ENCODE results near the gene PUS7. TPM values are rescaled to one million over a fixed set of nuclear protein-coding genes. Genes with fewer than 3 reads are reported as not detected.

PUS7 gene
- total RNA-seq, 1 experiment from 2014 or later: 39.0 TPM

GRCh38 chr7:105454921-105455320, 67.2 kb downstream of the PUS7 start:
- DNase-seq (ENCODE audit: low read depth, low spot score) (no peak), ATAC-seq (no peak)
- Histone ChIP-seq H2AFZ (ENCODE audit: low read depth, low read length, poor library complexity, severe bottlenecking) (no peak overlapping the region), H3K27me3 (ENCODE audit: insufficient read depth, low read length) (no peaks in the 10 kb centered on the region), H3K9me2 (ENCODE audit: insufficient read depth) (no peaks in the 10 kb centered on the region), H4K20me1 (ENCODE audit: insufficient read depth) (no peaks in the 10 kb centered on the region), H3K4me2 (ENCODE audit: low read length) (no peak overlapping the region), H3K4me3 (replicated peaks in 1 of 2; ENCODE audit: low read depth in 1 of 2, low read length in 2 of 2) (no peak overlapping the region), H3K9me3 (ENCODE audit: control insufficient read depth in 1 of 2, insufficient read depth in 1 of 2, low read depth in 1 of 2, low read length in 2 of 2) (no peaks in the 10 kb centered on the region), H3K36me3 (ENCODE audit: control insufficient read depth in 1 of 2, insufficient read depth in 2 of 2, low read length in 2 of 2) (peaks cover 12 to 15% of the 10 kb centered on the region in 2 experiments; a peak in 2 of 4 replicates), H3K27ac (ENCODE audit: low read depth, low read length) (no peak overlapping the region), H3K79me2 (ENCODE audit: insufficient read depth, low read length) (no peaks in the 10 kb centered on the region), H3K4me1 (ENCODE audit: control insufficient read depth in 1 of 2, insufficient read depth in 2 of 2, low read length in 2 of 2) (no peaks in the 10 kb centered on the region), H3K9ac (ENCODE audit: low read length) (no peak overlapping the region)
- POLR2A ChIA-PET: no interaction called here
- no peak for TF ChIP-seq POLR2A (IDR thresholded peaks at IDR 0.05; ENCODE audit: borderline replicate concordance, extremely low read depth, insufficient read depth, insufficient read length)
- TF ChIP-seq CBX3 (IDR thresholded peaks at IDR 0.05; ENCODE audit: low read depth): no peak
- no peak for TF ChIP-seq ZFX (IDR thresholded peaks at IDR 0.05)
- no peak for TF ChIP-seq MAX (IDR thresholded peaks at IDR 0.05)
- intact Hi-C loops (cut with micrococcal nuclease): no loop called here
- CTCF ChIA-PET: no interaction called here
- RAD21 ChIA-PET (ENCODE audit: low non-redundant PET in 1 of 2, low total read pairs in 2 of 2, uncharacterized antibody in 2 of 2, unreplicated experiment in 2 of 2): no interaction called here
- no TSS peak for BruUV-seq (replicated peaks)

GRCh38 chr7:105454095-105454747, 67.8 kb downstream of the PUS7 start:
- Histone ChIP-seq H2AFZ (ENCODE audit: low read depth, low read length, poor library complexity, severe bottlenecking) (no peak overlapping the region), H3K36me3 (ENCODE audit: control insufficient read depth in 1 of 2, insufficient read depth in 2 of 2, low read length in 2 of 2) (peaks cover 12 to 15% of the 10 kb centered on the region in 2 experiments; a peak in 2 of 4 replicates), H3K4me2 (ENCODE audit: low read length) (no peak overlapping the region), H3K79me2 (ENCODE audit: insufficient read depth, low read length) (no peaks in the 10 kb centered on the region), H3K9ac (ENCODE audit: low read length) (no peak overlapping the region), H3K4me3 (replicated peaks in 1 of 2; ENCODE audit: low read depth in 1 of 2, low read length in 2 of 2) (no peak overlapping the region), H4K20me1 (ENCODE audit: insufficient read depth) (no peaks in the 10 kb centered on the region), H3K27ac (ENCODE audit: low read depth, low read length) (no peak overlapping the region), H3K9me3 (ENCODE audit: control insufficient read depth in 1 of 2, insufficient read depth in 1 of 2, low read depth in 1 of 2, low read length in 2 of 2) (no peaks in the 10 kb centered on the region), H3K4me1 (ENCODE audit: control insufficient read depth in 1 of 2, insufficient read depth in 2 of 2, low read length in 2 of 2) (no peaks in the 10 kb centered on the region), H3K9me2 (ENCODE audit: insufficient read depth) (no peaks in the 10 kb centered on the region), H3K27me3 (ENCODE audit: insufficient read depth, low read length) (no peaks in the 10 kb centered on the region)
- ChIA-PET POLR2A (no interaction called here), CTCF (no interaction called here), RAD21 (ENCODE audit: low non-redundant PET in 1 of 2, low total read pairs in 2 of 2, uncharacterized antibody in 2 of 2, unreplicated experiment in 2 of 2) (no interaction called here)
- BruUV-seq (replicated peaks): no TSS peak
- DNase-seq (ENCODE audit: low read depth, low spot score) (no peak), ATAC-seq (no peak)
- intact Hi-C loops (cut with micrococcal nuclease): no loop called here
- TF ChIP-seq EZH2phosphoT487 (IDR thresholded peaks at IDR 0.05; ENCODE audit: borderline replicate concordance) (no peak), ZBTB33 (IDR thresholded peaks at IDR 0.05; ENCODE audit: extremely low read depth, insufficient replicate concordance, low read length) (no peak), ZFX (IDR thresholded peaks at IDR 0.05) (no peak), SP1 (IDR thresholded peaks at IDR 0.05; ENCODE audit: low read depth) (no peak), TCF7L2 (IDR thresholded peaks at IDR 0.05; ENCODE audit: borderline replicate concordance, extremely low read depth, insufficient read depth, insufficient read length) (no peak), EGR1 (IDR thresholded peaks at IDR 0.05; ENCODE audit: low read depth) (no peak), EZH2 (IDR thresholded peaks at IDR 0.05) (no peak), ATF3 (IDR thresholded peaks at IDR 0.05) (no peak), REST (IDR thresholded peaks at IDR 0.05; ENCODE audit: low read depth) (no peak), YY1 (IDR thresholded peaks at IDR 0.05; ENCODE audit: extremely low read depth, insufficient replicate concordance, low read depth, low read length) (no peak), CEBPB (IDR thresholded peaks at IDR 0.05; ENCODE audit: low read depth) (no peak), FOSL1 (IDR thresholded peaks at IDR 0.05; ENCODE audit: low read depth) (no peak), SIN3A (IDR thresholded peaks at IDR 0.05; ENCODE audit: low read depth) (no peak)

Measured in HCT116 (cell line).